Fibroblast of villous mesenchyme (primary cell): Measurements from ENCODE around the gene CAMK1D. TPM values are rescaled to one million over a fixed set of nuclear protein-coding genes. Genes with fewer than 3 reads are reported as not detected.

Experiments used
- DNase-seq: peaks from one replicate; pipeline ENCODE4 v3.0.0-alpha.2; 2010; ENCODE audit warnings: low read depth
- H3K4me3 ChIP-seq: 2 replicates; pipeline ENCODE4 v1.5.1; 2011; ENCODE audit warnings: low read depth, mild to moderate bottlenecking, low read length
- total RNA-seq: library from RNA; depleted of rRNA; stranded (reverse); fragments of >200 nt; gene quantifications from 2 replicates; pipeline ENCODE4 v1.2.3, GENCODE V29; 2012
- TF ChIP-seq, protein P1 (sequence below): IDR thresholded peaks from 2 replicates; pipeline ENCODE4 v1.5.1; 2012; ENCODE audit warnings: low read depth, mild to moderate bottlenecking, low read length; ENCODE audit not compliant: insufficient read depth

CAMK1D gene
- total RNA-seq, 1 donor = 1.3 TPM

DNA sequence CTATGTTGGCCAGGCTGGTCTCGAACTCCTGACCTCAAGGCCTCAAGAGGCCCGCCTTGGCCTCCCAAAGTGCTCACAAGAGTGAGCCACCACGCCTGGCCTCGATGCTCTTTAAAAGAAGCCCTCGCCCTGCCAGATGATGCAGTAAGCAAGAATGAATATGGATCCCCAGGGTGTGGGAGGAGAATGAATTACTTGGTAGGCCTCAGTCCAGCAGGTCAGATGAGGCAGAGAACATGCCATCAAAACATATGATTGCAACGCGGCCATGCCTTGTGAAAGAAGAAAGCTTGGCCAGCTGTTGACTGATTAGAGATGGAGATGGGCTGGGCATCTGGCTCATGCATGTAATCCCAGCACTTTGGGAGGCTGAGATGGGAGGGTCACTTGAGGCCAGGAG, 68.7 kb downstream of the CAMK1D start:
- DNase-seq = peak; percentile 4
- no peak overlapping the region for H3K4me3 ChIP-seq
- TF ChIP-seq, protein P1, sequence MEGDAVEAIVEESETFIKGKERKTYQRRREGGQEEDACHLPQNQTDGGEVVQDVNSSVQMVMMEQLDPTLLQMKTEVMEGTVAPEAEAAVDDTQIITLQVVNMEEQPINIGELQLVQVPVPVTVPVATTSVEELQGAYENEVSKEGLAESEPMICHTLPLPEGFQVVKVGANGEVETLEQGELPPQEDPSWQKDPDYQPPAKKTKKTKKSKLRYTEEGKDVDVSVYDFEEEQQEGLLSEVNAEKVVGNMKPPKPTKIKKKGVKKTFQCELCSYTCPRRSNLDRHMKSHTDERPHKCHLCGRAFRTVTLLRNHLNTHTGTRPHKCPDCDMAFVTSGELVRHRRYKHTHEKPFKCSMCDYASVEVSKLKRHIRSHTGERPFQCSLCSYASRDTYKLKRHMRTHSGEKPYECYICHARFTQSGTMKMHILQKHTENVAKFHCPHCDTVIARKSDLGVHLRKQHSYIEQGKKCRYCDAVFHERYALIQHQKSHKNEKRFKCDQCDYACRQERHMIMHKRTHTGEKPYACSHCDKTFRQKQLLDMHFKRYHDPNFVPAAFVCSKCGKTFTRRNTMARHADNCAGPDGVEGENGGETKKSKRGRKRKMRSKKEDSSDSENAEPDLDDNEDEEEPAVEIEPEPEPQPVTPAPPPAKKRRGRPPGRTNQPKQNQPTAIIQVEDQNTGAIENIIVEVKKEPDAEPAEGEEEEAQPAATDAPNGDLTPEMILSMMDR = no peak

DNA sequence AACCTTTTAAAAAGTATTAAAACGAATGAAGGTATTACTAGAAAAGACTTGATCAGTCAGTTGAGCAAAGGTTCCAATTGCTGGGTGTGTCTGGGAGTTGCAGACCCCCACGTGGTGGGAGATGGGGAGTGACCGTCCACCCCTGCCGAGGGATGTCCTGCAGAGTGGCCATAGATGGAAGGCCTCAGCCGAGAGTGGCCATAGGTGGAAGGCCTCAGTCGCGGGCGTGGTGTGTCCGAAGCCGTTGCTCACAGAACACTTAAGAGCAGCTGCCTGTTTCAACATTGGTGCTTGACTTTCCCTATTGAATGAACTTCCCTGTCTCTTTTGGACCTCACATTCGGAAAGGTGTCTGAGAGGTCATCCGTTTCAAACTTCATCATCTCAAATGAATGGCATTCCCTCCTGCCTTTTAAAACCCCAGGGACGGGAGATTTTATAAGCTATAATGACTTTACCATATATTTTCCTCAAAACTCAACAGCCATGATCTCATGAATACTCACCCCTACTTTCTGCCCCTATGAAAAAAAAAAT, 69.4 kb downstream of the CAMK1D start:
- DNase-seq = no peak
- TF ChIP-seq, protein P1 = no peak
- H3K4me3 ChIP-seq = no peak overlapping the region

DNA sequence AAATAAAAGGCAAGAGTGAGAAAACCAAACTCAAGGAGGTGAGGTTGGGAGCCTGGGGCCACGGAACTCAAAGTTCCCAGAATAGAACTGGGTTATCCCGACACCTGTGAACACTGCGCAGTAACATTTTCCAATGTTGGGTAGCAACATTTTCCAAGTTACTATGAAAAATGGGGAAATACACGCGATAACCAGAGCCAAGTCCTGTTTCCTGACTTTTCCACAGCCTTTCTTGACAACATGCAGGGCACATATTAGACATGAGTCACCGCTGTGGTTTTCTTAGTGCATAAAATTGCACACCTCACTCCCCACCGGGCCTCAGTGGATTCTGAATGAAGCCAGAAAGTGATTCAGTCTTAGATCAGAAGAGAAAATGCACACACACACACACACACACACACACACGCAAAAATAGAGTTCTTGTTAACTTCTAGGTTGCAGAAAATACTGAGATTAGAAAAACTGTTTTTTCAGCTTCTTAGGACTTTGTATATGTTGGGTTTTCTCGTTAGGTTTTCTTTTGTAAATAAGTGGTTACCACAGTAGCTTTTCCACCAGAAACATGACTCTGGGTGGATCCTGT, 70.0 kb downstream of the CAMK1D start:
- H3K4me3 ChIP-seq = no peak overlapping the region
- peak; percentile 90 for DNase-seq
- TF ChIP-seq, protein P1 = no peak

DNA sequence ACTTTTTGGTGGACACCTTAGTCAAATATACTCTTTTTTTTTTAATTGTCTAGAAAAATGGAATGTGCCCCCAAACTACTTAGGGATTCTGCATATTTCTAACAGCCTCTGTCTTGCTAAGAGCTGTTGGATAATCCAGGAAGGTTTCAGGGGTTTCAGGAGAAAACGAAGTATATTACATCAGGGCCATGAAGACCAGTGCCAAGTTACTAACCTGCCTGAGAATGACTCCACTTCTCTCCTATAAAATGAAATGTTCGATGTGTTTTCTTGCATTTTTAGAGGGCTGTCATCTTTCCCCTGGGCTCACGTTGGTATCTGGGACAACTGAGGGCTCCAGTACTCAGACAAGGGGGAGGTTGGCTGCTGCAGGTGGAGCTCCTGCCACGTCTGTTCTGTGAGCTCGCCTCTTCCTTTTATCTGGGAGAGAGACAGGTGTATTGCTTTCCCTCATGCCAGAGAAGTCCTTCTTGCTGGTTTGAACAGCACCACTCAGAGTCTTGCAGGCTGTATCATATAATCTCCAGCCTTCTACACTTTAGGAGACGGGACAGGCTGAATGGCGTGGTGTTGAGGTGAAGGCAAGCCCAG, 71.3 kb downstream of the CAMK1D start:
- no peak overlapping the region for H3K4me3 ChIP-seq
- DNase-seq = no peak
- TF ChIP-seq, protein P1 = no peak

DNA sequence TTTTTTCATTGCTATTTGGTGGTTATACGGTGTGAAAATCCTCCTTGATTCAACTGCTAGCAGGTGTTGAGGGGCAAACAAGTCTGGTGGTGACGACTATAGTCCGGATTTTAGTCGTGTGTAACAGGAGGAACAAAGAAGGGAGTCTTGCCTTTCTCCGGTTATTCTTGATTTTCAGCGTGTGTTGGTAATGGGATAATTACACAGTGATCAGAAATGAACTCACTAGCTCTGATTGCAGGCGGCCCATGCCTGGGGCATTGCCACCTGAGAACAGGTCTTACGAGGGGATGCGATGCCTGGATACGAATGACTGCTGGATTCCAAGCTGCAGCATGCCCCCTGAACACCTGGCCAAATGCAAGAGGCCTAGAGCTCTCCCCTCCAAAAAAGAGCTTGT, 72.8 kb downstream of the CAMK1D start:
- DNase-seq = no peak
- no peak overlapping the region for H3K4me3 ChIP-seq

DNA sequence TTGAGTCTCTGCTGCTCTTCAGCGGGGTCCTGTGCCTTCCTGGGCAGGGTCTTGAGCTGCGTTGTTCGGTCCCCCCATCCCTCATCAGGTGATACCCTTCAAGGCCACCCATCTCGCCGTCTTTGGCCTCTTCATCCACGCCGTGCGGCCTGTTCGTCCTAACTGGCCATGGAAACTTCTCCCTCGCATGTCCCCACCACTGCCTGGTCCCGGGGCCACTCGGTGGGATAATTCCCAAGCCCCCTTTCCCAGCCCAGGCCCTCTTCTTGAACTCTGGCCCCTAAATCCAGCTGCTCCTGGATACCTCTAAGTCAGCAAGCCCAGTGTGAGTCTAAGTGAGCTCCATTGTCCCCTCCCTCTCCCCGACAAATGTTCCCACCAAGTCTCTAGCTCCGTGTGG, 74.5 kb downstream of the CAMK1D start:
- no peak overlapping the region for H3K4me3 ChIP-seq
- TF ChIP-seq, protein P1 = no peak
- DNase-seq = no peak

More for the DNA sequence above, 72.8 kb downstream of the CAMK1D start:
- TF ChIP-seq, protein P1 = no peak

DNA sequence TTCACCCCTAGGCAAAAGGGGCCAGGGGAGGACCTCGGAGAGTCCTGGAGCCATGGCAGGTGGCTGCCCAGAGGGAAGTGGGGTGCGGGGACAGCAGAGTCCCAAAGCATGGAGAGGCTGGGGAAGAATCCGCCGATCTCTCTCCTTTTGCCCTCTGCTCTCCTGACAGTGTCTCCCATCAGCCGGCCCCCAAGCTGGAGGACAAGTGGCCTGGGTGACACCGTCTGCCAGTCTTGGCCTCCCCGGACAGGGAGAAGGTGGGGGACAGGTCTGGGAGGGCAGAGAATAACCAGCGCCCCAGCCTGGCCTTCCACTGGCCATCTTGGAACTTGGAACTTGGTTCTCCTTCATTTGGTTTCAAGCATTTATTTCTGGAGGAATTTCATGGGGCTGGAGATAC, 77.9 kb downstream of the CAMK1D start:
- no peak overlapping the region for H3K4me3 ChIP-seq
- TF ChIP-seq, protein P1 = no peak
- no peak for DNase-seq
